ENCODE measurements around the gene ZFAND2A.
"Not testable (repeated sequence)": the region's sequence is repeated elsewhere in the genome, so short reads cannot be mapped to it uniquely, and the experiment has no call there.

ZFAND2A gene

DNA sequence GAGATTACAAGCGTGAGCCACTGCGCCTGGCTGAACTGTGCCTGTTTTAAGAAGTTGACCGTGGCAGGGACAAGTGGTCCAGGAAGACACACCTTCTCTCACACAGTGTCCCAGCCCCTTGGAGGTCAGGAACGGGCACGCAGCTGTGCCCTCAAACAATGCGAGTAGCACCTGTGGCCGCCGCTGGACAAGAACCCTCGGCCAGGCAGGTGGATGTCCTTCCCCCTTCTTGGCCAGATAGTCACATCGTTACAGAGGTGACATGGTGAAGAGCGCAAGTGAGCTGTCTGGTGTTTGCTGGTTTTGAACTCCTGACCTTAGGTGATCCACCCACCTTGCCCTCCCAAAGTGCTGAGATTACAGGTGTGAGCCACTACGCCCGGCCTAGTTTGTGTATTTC, 8.8 kb downstream of the ZFAND2A start:
- H3K27ac ChIP-seq = no peak overlapping the region
- ChIA-PET CTCF (interaction anchor here (0.6 to 2.7 kb wide), 2 partner anchors 26 to 158 kb away, joined by 3 to 9 read pairs; no protein-coding TSS in a partner anchor), POLR2A (ENCODE audit: low non-redundant PET) (no interaction called here)
- TF ChIP-seq, protein P1, sequence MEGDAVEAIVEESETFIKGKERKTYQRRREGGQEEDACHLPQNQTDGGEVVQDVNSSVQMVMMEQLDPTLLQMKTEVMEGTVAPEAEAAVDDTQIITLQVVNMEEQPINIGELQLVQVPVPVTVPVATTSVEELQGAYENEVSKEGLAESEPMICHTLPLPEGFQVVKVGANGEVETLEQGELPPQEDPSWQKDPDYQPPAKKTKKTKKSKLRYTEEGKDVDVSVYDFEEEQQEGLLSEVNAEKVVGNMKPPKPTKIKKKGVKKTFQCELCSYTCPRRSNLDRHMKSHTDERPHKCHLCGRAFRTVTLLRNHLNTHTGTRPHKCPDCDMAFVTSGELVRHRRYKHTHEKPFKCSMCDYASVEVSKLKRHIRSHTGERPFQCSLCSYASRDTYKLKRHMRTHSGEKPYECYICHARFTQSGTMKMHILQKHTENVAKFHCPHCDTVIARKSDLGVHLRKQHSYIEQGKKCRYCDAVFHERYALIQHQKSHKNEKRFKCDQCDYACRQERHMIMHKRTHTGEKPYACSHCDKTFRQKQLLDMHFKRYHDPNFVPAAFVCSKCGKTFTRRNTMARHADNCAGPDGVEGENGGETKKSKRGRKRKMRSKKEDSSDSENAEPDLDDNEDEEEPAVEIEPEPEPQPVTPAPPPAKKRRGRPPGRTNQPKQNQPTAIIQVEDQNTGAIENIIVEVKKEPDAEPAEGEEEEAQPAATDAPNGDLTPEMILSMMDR (conservative IDR thresholded peaks at IDR 0.05; ENCODE audit: low read depth) = no peak
- no peak for DNase-seq (ENCODE audit: low spot score)

DNA sequence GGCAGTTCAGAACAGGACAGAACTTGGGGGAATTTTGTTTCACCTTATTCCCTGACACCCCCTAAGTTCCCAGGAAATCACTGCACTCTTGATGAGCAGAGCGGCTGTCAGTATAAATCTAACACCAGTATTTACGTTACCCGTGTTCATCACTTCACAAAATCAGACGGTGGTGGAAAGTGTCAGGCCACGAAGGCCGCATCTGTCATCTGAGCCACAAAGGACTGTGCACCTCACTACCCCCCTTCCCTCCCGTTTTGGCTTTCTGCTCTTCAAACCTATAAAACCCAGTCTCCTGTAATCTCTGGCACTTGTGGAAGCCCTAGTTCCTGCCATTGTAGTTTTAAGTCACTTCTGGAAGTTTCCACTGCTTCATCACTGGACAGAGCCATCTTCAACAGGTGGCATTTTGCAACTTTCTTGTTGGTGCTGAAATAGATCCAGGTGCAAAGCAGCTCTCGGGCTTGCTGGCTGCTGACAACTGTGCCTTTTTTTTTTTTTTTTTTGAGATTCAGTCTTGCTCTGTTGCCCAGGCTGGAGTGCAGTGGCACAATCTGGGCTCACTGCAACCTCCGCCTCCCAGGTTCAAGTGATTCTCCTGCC, 9.5 kb downstream of the ZFAND2A start:
- TF ChIP-seq, protein P1 (conservative IDR thresholded peaks at IDR 0.05; ENCODE audit: low read depth) = no peak
- no peak for DNase-seq (ENCODE audit: low spot score)
- no peak overlapping the region for H3K27ac ChIP-seq
- ChIA-PET POLR2A (ENCODE audit: low non-redundant PET) (no interaction called here), CTCF (interaction anchor here (0.6 to 2.7 kb wide), 2 partner anchors 27 to 158 kb away, joined by 3 to 9 read pairs; no protein-coding TSS in a partner anchor)

DNA sequence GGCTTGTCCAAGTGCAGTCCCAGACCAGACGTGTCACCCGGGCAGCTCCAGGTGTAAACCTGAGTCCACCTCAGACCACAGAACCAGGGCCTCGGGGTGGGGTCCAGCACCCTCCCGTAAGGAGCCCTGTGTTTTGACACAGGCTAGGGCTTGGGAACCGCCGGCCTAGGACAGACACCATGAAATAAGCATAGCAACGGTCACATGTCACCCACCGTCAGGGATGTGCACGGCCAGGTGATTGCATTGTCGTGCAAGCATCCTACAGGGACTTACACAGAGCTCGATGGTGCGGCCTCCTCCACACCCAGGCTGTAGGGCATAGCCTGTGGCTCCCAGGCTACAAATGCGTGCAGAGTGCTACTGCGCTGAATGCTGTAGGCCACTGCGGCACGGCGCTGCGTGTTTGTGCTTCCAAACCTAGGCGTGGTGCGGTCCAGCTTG, 10.6 kb downstream of the ZFAND2A start:
- ChIA-PET POLR2A (ENCODE audit: low non-redundant PET) (no interaction called here), CTCF (interaction anchor here (0.7 to 2.7 kb wide), 2 partner anchors 121 to 156 kb away, joined by 4 to 9 read pairs; no protein-coding TSS in a partner anchor)
- DNase-seq (ENCODE audit: low spot score) = no peak
- peak overlapping the region; percentile 4; the same call in 1 of the 2 replicates for H3K27ac ChIP-seq
- TF ChIP-seq, protein P1 (conservative IDR thresholded peaks at IDR 0.05; ENCODE audit: low read depth) = no peak

DNA sequence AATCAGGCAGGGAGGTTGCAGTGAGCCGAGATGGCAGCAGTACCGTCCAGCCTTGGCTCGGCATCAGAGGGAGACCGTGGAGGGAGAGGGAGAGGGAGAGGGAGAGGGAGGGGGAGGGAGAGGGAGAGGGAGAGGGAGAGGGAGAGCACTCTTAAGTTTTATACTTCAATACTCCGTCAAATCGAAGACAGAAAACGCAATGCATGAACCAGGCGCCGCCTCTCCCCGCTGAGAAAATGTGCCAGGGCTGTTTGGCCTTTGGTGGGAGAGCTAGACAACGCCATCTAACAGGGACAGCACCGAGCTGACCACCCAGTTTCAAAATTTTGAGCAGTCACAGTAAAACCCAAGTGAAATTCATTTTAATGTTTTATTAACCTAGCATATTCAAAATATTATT, 12.1 kb downstream of the ZFAND2A start:
- H3K27ac ChIP-seq; CTCF ChIA-PET; POLR2A ChIA-PET (ENCODE audit: low non-redundant PET); DNase-seq (ENCODE audit: low spot score): not testable (repeated sequence)

DNA sequence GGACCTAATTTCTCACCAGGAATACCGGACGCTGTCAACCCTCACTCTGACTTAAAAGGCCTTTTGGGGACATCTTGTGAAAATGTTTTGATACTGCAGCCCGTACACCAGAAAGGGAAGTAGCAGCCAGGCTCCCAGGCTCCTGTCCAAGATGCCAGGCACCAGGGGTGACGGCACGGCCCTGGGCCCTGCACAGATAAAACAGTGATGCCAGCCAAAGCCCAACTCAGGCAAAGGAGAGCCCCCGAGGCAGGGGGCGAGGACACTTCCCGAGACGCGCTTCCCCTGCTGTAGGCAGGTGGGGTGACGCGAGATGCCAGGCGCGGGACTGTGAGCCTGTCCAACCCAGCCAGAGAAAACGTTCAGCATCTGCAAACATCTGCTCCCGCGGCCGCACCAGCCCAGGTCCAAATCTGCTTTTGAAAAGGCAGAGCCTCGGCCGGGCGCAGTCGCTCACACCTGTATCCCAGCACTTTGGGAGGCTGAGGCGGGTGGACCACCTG, 15.7 kb downstream of the ZFAND2A start:
- POLR2A ChIA-PET (ENCODE audit: low non-redundant PET) = no interaction called here
- CTCF ChIA-PET = interaction anchor here (1.0 to 3.3 kb wide), 4 partner anchors 51 to 151 kb away, joined by 3 to 34 read pairs (median 6); no protein-coding TSS in a partner anchor
- DNase-seq (ENCODE audit: low spot score) = peak; percentile 49
- TF ChIP-seq, protein P1 (conservative IDR thresholded peaks at IDR 0.05; ENCODE audit: low read depth) = peak; percentile 68
- H3K27ac ChIP-seq = no peak overlapping the region

DNA sequence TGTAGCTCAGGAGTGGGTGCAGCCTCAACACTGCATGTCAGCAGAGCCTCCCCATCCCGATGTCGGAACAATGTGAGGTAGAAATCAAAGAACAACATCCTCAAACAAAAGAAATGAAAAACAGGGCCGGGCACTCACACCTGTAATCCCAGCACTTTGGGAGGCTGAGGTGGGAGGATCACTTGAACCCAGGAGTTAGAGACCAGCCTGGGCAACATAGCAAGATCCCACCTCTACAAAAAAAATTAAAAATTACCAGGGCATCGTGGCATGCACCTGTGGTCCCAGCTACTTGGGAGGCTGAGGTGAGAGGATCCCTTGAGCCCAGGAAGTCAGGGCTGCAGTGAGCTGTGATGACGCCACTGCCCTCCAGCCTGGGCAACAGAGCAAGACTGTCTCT, 17.0 kb downstream of the ZFAND2A start:
- POLR2A ChIA-PET (ENCODE audit: low non-redundant PET); DNase-seq (ENCODE audit: low spot score); H3K27ac ChIP-seq: not testable (repeated sequence)
- CTCF ChIA-PET = interaction anchor here (1.1 to 3.3 kb wide), 3 partner anchors 10 to 150 kb away, joined by 3 to 34 read pairs (median 6); no protein-coding TSS in a partner anchor

DNA sequence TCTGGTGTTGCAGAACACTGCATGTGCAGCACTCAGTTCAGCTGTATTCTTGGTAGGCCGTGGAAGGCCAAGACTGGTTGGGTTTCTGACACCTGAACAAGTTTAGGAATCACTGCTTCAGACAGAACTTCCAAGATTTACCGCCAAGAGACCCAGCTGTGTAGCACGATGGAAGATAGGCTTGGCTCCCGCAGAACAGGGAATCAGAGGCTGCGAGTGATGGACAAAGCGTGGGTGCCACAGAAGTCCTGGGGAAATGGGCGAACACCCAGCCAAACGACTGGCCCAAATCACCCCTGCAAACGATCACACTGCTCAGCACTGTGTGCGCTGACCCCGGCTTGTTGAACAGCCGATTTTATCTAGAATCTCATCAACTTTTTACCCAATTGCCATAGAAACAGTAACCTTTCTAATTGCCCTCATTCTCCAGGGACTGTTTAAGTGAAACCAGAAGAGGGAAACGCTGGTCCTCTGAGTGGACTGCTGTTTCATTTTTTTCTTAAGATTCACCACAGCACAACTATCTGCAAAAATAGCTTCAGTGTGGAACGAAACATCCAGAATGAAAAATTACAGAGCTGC, 17.9 kb downstream of the ZFAND2A start:
- ChIA-PET POLR2A (ENCODE audit: low non-redundant PET) (no interaction called here), CTCF (interaction anchor here (0.9 to 3.3 kb wide), 3 partner anchors 55 to 149 kb away, joined by 3 to 34 read pairs (median 4); partner anchors contain the start of gene GPER1)
- no peak overlapping the region for H3K27ac ChIP-seq
- no peak for DNase-seq (ENCODE audit: low spot score)
- TF ChIP-seq, protein P1 (conservative IDR thresholded peaks at IDR 0.05; ENCODE audit: low read depth) = no peak

All from RWPE1 (cell line).